ENCODE data around the gene MINK1.
A peak's percentile ranks its signal among the peaks of the same experiment; 100 is the strongest.
"Not testable (repeated sequence)": the region's sequence is repeated elsewhere in the genome, so short reads cannot be mapped to it uniquely, and the experiment has no call there.

The MINK1 gene

GRCh38 chr17:4846635-4847390 lies 13.7 kb downstream of the MINK1 start:
- no peak for DNase-seq (ENCODE audit: low spot score)

DNA sequence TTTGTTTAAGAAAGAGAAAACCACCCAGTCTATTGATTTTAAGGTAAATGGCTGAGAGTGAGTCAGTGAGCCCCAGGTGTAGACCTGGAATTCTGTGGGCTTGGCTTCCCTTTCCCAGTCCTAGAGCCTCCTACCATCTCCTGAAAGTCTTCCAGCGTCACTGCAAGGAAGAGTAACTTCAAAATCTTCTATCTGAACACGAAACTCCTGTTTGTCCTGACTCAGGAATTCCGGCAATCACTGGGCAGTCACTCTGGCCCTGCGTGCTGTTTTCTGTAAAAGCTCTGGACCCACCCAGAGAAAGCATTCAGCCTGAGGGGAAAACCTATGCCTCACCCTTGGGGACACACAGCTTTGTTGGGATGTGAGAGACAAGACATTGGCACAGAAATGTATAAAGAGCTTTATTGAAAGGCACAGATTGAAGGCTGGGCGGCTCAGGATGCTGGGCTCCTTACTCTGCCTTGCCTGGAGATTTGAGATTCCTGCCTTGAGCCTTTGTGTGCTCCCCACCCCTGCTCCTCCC lies 15.9 kb downstream of the MINK1 start:
- DNase-seq (ENCODE audit: low spot score) = no peak

DNA sequence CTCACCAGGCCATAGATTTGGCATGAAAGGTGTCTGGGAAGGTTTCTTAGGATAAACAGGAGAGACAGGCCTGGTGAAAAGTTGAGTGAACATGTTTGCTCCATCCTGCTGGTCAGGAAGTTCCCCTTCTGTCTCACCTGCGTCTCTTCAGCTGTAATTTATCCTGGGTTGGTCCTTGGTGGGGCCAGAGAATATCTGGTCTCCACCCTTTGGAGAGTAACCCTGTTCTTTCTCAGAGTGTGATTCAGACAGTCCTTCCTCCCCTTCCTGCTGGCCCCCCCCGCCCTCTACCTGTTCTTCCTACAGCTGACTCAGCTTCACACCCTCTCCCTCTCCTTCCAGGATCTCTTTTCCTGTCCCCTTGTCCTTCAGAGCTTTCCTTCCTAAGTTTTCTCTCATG lies 17.1 kb downstream of the MINK1 start:
- no peak for DNase-seq (ENCODE audit: low spot score)

DNA sequence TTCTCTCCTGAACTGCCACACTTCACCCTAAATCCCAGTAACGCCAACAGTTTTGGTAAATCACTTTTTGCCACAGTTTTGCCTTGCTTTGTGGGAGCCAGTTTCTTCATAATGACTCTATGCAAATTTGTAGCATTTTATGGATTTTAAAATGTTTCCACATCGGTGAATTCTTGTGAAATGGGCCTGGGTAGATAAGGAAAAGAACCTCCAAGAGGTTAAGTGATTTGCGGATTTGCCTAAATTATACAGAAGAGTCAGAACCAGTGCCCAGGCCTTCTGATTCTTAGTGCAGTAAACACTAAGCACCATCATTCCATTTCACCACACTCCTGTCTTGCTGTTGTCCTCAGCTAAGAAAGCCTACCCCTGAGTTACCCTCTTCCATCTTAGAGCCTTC lies 17.9 kb downstream of the MINK1 start:
- no peak for DNase-seq (ENCODE audit: low spot score)

DNA sequence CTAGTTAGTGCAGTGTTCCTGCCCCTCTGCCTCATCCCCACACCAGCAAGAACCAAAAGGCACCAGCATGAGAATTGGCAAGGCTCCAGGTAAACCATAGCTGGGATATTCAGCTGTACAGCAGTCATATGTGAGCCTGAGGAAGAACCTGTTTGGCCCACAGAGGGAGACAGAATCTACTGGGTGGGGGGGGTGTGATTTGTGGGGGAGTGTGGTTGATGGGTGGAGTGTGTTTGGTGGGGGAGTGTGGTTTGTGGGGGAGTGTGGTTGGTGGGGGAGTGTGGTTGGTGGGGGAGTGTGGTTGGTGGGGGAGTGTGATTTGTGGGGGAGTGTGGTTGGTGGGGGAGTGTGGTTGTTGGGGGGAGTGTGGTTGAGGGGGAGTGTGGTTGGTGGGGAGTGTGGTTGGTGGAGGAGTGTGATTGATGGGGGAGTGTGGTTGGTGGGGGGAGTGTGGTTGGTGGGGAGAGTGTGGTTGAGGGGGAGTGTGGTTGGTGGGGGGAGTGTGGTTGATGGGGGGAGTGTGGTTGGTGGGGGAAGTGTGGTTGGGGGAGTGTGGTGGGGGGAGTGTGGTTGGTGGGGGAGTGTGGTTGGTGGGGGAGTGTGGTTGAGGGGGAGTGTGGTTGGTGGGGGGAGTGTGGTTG lies 19.5 kb downstream of the MINK1 start:
- no peak for DNase-seq (ENCODE audit: low spot score)

DNA sequence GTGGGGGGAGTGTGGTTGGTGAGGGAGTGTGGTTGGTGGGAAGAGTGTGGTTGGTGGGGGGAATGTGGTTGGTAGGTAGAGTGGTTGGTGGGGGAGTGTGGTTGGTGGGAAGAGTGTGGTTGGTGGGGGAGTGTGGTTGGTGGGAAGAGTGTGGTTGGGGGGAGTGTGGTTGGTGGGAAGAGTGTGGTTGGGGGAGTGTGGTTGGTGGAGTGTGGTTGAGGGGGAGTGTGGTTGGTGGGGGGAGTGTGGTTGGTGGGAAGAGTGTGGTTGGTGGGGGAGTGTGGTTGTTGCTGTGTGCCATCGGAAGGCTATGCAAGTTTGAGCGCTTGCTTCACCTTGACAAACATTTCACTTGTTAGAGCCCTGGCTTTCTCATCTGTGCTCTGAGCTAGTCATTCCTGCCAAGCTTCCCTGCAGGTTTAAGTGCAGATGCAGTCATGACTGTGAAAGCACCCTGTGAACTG lies 20.1 kb downstream of the MINK1 start:
- DNase-seq (ENCODE audit: low spot score) = no peak

- no peak for DNase-seq (ENCODE audit: low spot score)
These were observed 21.1 kb downstream of the MINK1 start for GRCh38 chr17:4854111-4854681.

GRCh38 chr17:4856271-4856936 lies 23.3 kb downstream of the MINK1 start:
- no peak for DNase-seq (ENCODE audit: low spot score)

- peak; percentile 78 for DNase-seq (ENCODE audit: low spot score)
These were observed 23.8 kb downstream of the MINK1 start for GRCh38 chr17:4856937-4857314.

DNA sequence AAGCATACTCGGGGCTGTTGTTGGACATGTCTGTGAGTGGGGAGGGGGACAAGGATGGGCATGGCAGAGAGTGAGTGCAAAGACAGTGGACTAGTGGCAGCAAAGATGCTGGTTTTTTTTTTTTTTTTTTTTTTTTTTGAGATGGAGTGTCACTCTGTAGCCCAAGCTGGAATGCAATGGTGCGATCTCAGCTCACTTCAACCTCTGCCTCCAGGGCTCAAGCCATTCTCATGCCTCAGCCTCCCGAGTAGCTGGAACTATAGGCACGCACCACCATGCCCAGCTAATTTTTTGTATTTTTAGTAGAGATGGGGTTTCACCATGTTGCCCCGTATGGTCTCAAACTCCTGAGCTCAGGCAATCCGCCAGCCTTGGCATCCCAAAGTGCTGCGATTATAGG lies 24.2 kb downstream of the MINK1 start:
- not testable (repeated sequence) for DNase-seq (ENCODE audit: low spot score)

GRCh38 chr17:4858068-4858881 lies 25.1 kb downstream of the MINK1 start:
- DNase-seq (ENCODE audit: low spot score) = peak; percentile 93

GRCh38 chr17:4858882-4859260 lies 25.7 kb downstream of the MINK1 start:
- peak; percentile 62 for DNase-seq (ENCODE audit: low spot score)

- DNase-seq (ENCODE audit: low spot score) = no peak
These were observed 26.9 kb downstream of the MINK1 start for GRCh38 chr17:4859816-4860625.

GRCh38 chr17:4860651-4861050 lies 27.5 kb downstream of the MINK1 start:
- DNase-seq (ENCODE audit: low spot score) = no peak

DNA sequence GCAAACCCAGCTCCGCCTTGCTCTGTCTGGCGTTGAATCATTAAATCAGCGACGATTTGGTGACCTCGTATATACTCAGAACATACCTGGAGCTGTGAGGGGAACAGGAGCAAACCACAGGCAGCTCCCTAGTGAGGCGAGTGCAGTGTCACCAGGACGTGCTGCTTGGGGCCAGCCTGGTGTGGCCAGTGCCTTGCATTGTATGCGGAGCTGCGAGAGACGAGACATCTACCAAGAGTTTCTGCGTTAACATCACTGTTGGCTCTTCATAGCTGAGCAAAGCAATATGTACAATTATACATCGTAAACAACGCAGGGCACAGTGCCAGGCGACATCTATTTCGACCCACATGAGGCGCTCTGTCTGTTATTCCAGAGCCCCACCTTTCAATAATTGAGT lies 27.9 kb downstream of the MINK1 start:
- DNase-seq (ENCODE audit: low spot score) = no peak

DNA sequence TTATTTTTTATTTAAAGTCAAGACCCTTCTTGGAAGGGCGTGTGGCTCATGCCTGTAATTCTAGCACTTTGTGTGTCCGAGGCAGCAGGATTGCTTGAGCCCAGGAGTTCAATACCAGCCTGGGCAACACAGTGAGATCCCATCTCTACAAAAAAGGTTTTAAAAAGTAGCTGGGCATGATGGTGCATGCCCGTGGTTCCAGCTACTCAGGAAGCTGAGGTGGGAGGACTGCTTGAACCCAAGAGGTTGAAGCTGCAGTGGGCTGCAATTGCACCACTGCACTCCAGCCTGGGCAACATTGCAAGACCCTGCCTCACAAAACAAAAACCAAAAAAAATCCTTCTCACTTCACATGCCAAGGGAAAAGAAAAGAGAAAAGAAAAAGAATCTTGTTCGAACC lies 29.6 kb downstream of the MINK1 start:
- no peak for DNase-seq (ENCODE audit: low spot score)

DNA sequence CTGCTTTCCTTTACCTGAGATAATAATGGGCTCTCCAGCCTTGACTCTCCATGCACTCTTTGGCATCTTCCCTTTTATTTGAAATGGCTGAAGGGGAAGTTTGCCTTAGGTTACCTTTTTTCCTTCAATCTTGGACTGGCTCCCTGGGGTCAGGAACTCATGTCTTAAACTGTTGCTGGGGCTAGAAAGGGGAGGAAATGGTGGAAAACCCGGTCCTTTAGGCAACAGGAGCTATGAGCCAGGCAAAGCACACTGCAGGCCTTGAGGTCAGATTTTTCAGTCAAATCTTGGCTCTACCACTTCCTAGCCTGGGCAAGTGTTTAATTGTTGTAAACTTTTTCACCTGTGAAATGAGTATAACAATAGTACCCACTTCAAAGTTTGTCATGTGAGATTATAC lies 30.2 kb downstream of the MINK1 start:
- no peak for DNase-seq (ENCODE audit: low spot score)

DNA sequence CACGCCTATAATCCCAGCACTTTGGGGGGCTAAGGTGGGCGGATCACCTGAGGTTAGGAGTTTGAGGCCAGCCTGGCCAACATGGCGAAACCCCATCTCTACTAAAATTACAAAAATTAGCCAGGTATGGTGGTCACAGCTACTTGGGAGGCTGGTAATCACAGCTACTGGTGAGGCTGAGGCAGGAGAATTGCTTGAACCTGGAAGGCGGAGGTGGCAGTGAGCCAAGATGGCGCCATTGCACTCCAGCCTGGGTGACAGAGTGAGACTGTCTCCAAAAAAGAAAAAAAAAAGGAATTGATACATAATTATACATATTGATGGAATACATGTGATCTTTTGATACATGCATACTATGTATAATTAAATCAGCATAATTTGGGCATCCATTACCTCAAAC lies 34.4 kb downstream of the MINK1 start:
- not testable (repeated sequence) for DNase-seq (ENCODE audit: low spot score)

- DNase-seq (ENCODE audit: low spot score) = not testable (repeated sequence)
These were observed 36.2 kb downstream of the MINK1 start for GRCh38 chr17:4869058-4869998.

GRCh38 chr17:4870855-4871254 lies 37.7 kb downstream of the MINK1 start:
- DNase-seq (ENCODE audit: low spot score) = no peak
